Left lung (tissue), 10 donors: ENCODE data around the gene MYO15B. TPM values are rescaled to one million over a fixed set of nuclear protein-coding genes. Genes with fewer than 3 reads are reported as not detected.
"Not testable (repeated sequence)": the region's sequence is repeated elsewhere in the genome, so short reads cannot be mapped to it uniquely, and the experiment has no call there.

Experiments used
- ATAC-seq: fragments of 200-7000 bp; cut with Tn5 transposase; one replicate; pipeline ENCODE4 v1.9.1; 2020; ENCODE audit warnings: moderate library complexity
- DNase-seq, 4 donors: peaks; one replicate each; pipeline ENCODE4 v3.0.0-alpha.2; 2013 to 2020
- H3K27ac ChIP-seq, 2 donors: fragments of 200-600 bp; sonication (generic) in 1 of 2; one replicate each; pipeline versions ENCODE4 v1.5.0 to v1.8.0; 2020 to 2021
- H3K27me3 ChIP-seq, 2 donors: fragments of 200-600 bp; sonication (generic) in 1 of 2; one replicate each; pipeline versions ENCODE4 v1.5.0 to v1.8.0; 2020 to 2021
- H3K36me3 ChIP-seq, 2 donors: fragments of 200-600 bp; sonication (generic) in 1 of 2; one replicate each; pipeline versions ENCODE4 v1.5.0 to v1.8.0; 2020 to 2021
- H3K4me1 ChIP-seq, 2 donors: fragments of 200-600 bp; one replicate each; pipeline ENCODE4 v1.8.0; 2021
- H3K4me3 ChIP-seq, 2 donors: fragments of 200-600 bp; sonication (generic) in 1 of 2; one replicate each; pipeline versions ENCODE4 v1.5.0 to v1.8.0; 2020 to 2021; ENCODE audit warnings: mild to moderate bottlenecking in 1 of 2
- H3K9me3 ChIP-seq, 2 donors: fragments of 200-600 bp; sonication (generic) in 1 of 2; one replicate each; pipeline versions ENCODE4 v1.5.0 to v1.8.0; 2020 to 2021
- CTCF ChIP-seq, 2 donors: fragments of 200-600 bp; sonication (generic) in 1 of 2; IDR thresholded peaks; one replicate each; pipeline versions ENCODE4 v1.5.0 to v1.8.0; 2021; ENCODE audit warnings: antibody characterized with exemption in 2 of 2
- intact Hi-C, 2 donors: fragments of 100-400 bp; cut with DNase I; formaldehyde crosslinking; loops; one replicate each; pipeline versions ENCODE4 v1.11.2 to v1.14.2; 2022
- polyA plus RNA-seq, 6 donors: library from polyadenylated mRNA; unstranded; fragments of 120-200 nt; gene quantifications; one replicate each; pipeline ENCODE4 v1.2.1, GENCODE V29; 2013; ENCODE audit not compliant: insufficient read length in 6 of 6
- total RNA-seq, 2 donors: library from RNA; stranded (reverse); fragmentation: NEBNext Ultra II Directional; extraction: Animal tissue kit (Norgen Biotek cat#: 25700); gene quantifications; one replicate each; pipeline ENCODE4 v1.2.1, GENCODE V29; 2021
- donor health status: DM: no; HTN: yes; CAD: no.
- donor health status: DM: no; HTN: no; CAD: no.

Gene MYO15B
- total and polyA plus RNA-seq, 8 donors, result 125 to 350 (median 227) TPM

GRCh38 chr17:75590849-75591721 is 3.5 kb downstream of the MYO15B start:
- Histone ChIP-seq H3K4me3 (no peak overlapping the region), H3K27me3 (no peaks in the 10 kb centered on the region), H3K27ac (no peak overlapping the region), H3K4me1 (peaks cover 8 to 23% of the 10 kb centered on the region in 2 donors), H3K9me3 (no peaks in the 10 kb centered on the region), H3K36me3 (no peaks in the 10 kb centered on the region)
- no peak for TF ChIP-seq CTCF (IDR thresholded peaks at IDR 0.05)
- ATAC-seq, result no peak
- intact Hi-C loops, result no loop called here
- DNase-seq, result no peak

GRCh38 chr17:75591722-75592302 is 4.2 kb downstream of the MYO15B start:
- no peak for DNase-seq
- no peak for TF ChIP-seq CTCF (IDR thresholded peaks at IDR 0.05)
- Histone ChIP-seq H3K36me3 (no peaks in the 10 kb centered on the region), H3K27me3 (no peaks in the 10 kb centered on the region), H3K9me3 (no peaks in the 10 kb centered on the region), H3K4me1 (peaks cover 8 to 23% of the 10 kb centered on the region in 2 donors), H3K27ac (no peak overlapping the region), H3K4me3 (no peak overlapping the region)
- intact Hi-C loops, result no loop called here
- ATAC-seq, result no peak

- H3K27ac ChIP-seq, result no peak overlapping the region
- DNase-seq, result peak in 1 of 4 donors; percentile 77
- H3K9me3 ChIP-seq, result no peaks in the 10 kb centered on the region
- no peaks in the 10 kb centered on the region for H3K36me3 ChIP-seq
- TF ChIP-seq CTCF (IDR thresholded peaks at IDR 0.05), result no peak
- H3K4me1 ChIP-seq, result peaks cover 4 to 18% of the 10 kb centered on the region in 2 donors
- no peak for ATAC-seq
- no peaks in the 10 kb centered on the region for H3K27me3 ChIP-seq
- H3K4me3 ChIP-seq, result no peak overlapping the region
- intact Hi-C loops, result no loop called here
Observed at GRCh38 chr17:75592348-75593020, 4.9 kb downstream of the MYO15B start.

- H3K9me3 ChIP-seq, intact Hi-C loops, H3K4me3 ChIP-seq, ATAC-seq, DNase-seq, H3K36me3 ChIP-seq, H3K27me3 ChIP-seq, H3K27ac ChIP-seq: not testable (repeated sequence)
- H3K4me1 ChIP-seq, result peaks cover 0 to 13% of the 10 kb centered on the region in 2 donors
Observed at GRCh38 chr17:75593430-75593829, 5.8 kb downstream of the MYO15B start.

GRCh38 chr17:75594499-75595283 is 7.1 kb downstream of the MYO15B start:
- Histone ChIP-seq H3K27me3 (no peaks in the 10 kb centered on the region), H3K27ac (no peak overlapping the region), H3K4me3 (no peak overlapping the region), H3K36me3 (no peaks in the 10 kb centered on the region), H3K9me3 (no peaks in the 10 kb centered on the region), H3K4me1 (peaks cover 0 to 9% of the 10 kb centered on the region in 2 donors)
- no peak for TF ChIP-seq CTCF (IDR thresholded peaks at IDR 0.05)
- no peak for ATAC-seq
- intact Hi-C loops, result no loop called here
- DNase-seq, result peak in 1 of 4 donors; percentile 65
